Measurements from ENCODE around the gene REV1.

GRCh38 chr2:99458529-99458928, 31.3 kb downstream of the REV1 start:
- no peak for TF ChIP-seq CTCF (IDR thresholded peaks at IDR 0.05; ENCODE audit: borderline replicate concordance, extremely low read depth, low read length, poor library complexity, severe bottlenecking)
- TF ChIP-seq EZH2 (IDR thresholded peaks at IDR 0.05; ENCODE audit: borderline replicate concordance, low read depth, low read length, severe bottlenecking) = no peak
